ENCODE measurements around the gene USO1.
"Not testable (repeated sequence)": the region's sequence is repeated elsewhere in the genome, so short reads cannot be mapped to it uniquely, and the experiment has no call there.

Gene USO1

GRCh38 chr4:75769036-75769435 lies 44.7 kb downstream of the USO1 start:
- DNase-seq (ENCODE audit: low spot score) = no peak

GRCh38 chr4:75771607-75772006 lies 47.2 kb downstream of the USO1 start:
- no peak for DNase-seq (ENCODE audit: low spot score)

GRCh38 chr4:75777589-75777988 lies 53.2 kb downstream of the USO1 start:
- no peak for DNase-seq (ENCODE audit: low spot score)

GRCh38 chr4:75779105-75779757 lies 54.9 kb downstream of the USO1 start:
- no peak for DNase-seq (ENCODE audit: low spot score)

GRCh38 chr4:75781305-75781704 lies 56.9 kb downstream of the USO1 start:
- DNase-seq (ENCODE audit: low spot score) = no peak

GRCh38 chr4:75786526-75786925 lies 62.1 kb downstream of the USO1 start:
- DNase-seq (ENCODE audit: low spot score) = no peak

- no peak for DNase-seq (ENCODE audit: low spot score)
These were observed 62.6 kb downstream of the USO1 start for GRCh38 chr4:75786938-75787337.

GRCh38 chr4:75790024-75790423 lies 65.6 kb downstream of the USO1 start:
- no peak for DNase-seq (ENCODE audit: low spot score)

GRCh38 chr4:75800972-75801371 lies 76.6 kb downstream of the USO1 start:
- no peak for DNase-seq (ENCODE audit: low spot score)

- DNase-seq (ENCODE audit: low spot score) = not testable (repeated sequence)
These were observed 81.7 kb downstream of the USO1 start for GRCh38 chr4:75806035-75806434.

- DNase-seq (ENCODE audit: low spot score) = no peak
These were observed 93.5 kb downstream of the USO1 start for GRCh38 chr4:75817901-75818300.

- no peak for DNase-seq (ENCODE audit: low spot score)
These were observed 94.7 kb downstream of the USO1 start for GRCh38 chr4:75819121-75819520.

- no peak for DNase-seq (ENCODE audit: low spot score)
These were observed 95.8 kb downstream of the USO1 start for GRCh38 chr4:75820197-75820596.

GRCh38 chr4:75820676-75821075 lies 96.3 kb downstream of the USO1 start:
- DNase-seq (ENCODE audit: low spot score) = no peak

GRCh38 chr4:75821216-75821615 lies 96.8 kb downstream of the USO1 start:
- DNase-seq (ENCODE audit: low spot score) = no peak

- DNase-seq (ENCODE audit: low spot score) = no peak
These were observed 97.6 kb downstream of the USO1 start for GRCh38 chr4:75821966-75822365.

GRCh38 chr4:75822416-75822815 lies 98.0 kb downstream of the USO1 start:
- DNase-seq (ENCODE audit: low spot score) = no peak

- no peak for DNase-seq (ENCODE audit: low spot score)
These were observed 99.4 kb downstream of the USO1 start for GRCh38 chr4:75823812-75824211.

- no peak for DNase-seq (ENCODE audit: low spot score)
These were observed 106.5 kb downstream of the USO1 start for GRCh38 chr4:75830906-75831305.

GRCh38 chr4:75831856-75832405 lies 107.6 kb downstream of the USO1 start:
- no peak for DNase-seq (ENCODE audit: low spot score)

- no peak for DNase-seq (ENCODE audit: low spot score)
These were observed 109.9 kb downstream of the USO1 start for GRCh38 chr4:75834095-75834771.

- DNase-seq (ENCODE audit: low spot score) = no peak
These were observed 110.4 kb downstream of the USO1 start for GRCh38 chr4:75834772-75835154.

GRCh38 chr4:75841641-75842520 lies 117.5 kb downstream of the USO1 start:
- no peak for DNase-seq (ENCODE audit: low spot score)
